GM19467 (cell line): Measurements from ENCODE around the gene ZFAND3.
"Not testable (repeated sequence)": the region's sequence is repeated elsewhere in the genome, so short reads cannot be mapped to it uniquely, and the experiment has no call there.

Experiments
- ATAC-seq: cut with Tn5 transposase; IDR thresholded peaks from one replicate; pipeline ENCODE4 v1.9.1; 2021; ENCODE audit warnings: mild to moderate bottlenecking, moderate library complexity; ENCODE audit not compliant: unreplicated experiment

ZFAND3 gene

DNA sequence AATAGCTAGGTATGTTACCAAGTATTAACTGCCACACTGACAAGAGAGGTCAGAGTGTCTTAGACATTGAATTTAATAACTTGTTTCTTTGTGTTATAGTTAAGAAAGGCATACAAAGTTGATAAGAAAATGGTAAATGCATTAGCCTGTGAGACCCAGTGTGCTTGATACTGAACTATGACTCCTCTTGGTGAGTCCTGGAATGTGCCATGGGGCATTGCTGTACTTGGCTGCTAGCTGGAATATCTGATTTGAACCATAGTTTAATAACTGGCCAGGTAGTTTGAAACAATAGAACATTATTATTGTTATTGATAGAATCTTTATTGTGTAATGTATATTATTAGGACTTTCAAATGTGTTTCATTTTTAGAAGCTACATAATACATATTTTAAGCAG lies 70.0 kb downstream of the ZFAND3 start:
- no peak for ATAC-seq

GRCh38 chr6:37891072-37891471 lies 71.5 kb downstream of the ZFAND3 start:
- ATAC-seq, result no peak

- ATAC-seq, result no peak
Measured at GRCh38 chr6:37893257-37893656, 73.7 kb downstream of the ZFAND3 start.

DNA sequence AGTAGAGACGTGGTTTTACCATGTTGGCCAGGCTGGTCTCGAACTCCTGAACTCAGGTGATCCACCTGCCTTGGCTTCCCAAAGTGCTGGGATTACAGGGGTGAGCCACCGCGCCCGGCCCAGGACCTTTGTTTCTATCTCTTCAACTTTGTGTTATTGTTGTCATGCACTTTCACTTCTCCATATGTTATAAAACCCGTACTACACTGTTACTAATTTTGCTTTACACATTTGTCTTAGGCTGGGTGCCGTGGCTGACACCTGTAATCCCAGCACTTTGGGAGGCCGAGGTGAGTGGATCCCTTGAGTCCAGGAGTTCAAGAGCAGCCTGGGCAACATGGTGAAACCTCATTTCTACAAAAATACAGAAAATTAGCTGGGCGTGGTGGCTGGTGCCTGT lies 74.2 kb downstream of the ZFAND3 start:
- ATAC-seq, result not testable (repeated sequence)

DNA sequence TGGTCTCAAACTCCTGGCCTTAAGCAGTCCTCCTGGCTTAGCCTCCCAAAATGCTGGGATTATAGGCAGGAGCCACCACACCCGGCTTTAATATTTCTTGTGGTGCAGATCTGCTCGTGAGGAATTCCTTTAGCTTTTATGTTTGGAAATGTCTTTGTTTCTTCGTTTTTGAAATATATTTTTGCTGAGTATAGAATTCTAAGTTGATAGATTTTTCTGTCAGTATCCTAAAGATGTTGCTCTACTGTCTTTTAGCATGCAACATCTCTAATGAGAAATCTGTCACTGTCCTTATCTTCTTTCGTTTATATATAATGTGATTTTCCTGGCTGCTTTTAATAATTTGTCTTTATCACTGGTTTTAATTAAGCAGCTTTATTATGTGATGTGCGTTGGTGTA lies 75.1 kb downstream of the ZFAND3 start:
- ATAC-seq, result no peak

- ATAC-seq, result no peak
Measured at GRCh38 chr6:37897321-37897720, 77.8 kb downstream of the ZFAND3 start.

- ATAC-seq, result no peak
Measured at GRCh38 chr6:37897818-37898515, 78.4 kb downstream of the ZFAND3 start.

- no peak for ATAC-seq
Measured at GRCh38 chr6:37903351-37904340, 84.1 kb downstream of the ZFAND3 start.

DNA sequence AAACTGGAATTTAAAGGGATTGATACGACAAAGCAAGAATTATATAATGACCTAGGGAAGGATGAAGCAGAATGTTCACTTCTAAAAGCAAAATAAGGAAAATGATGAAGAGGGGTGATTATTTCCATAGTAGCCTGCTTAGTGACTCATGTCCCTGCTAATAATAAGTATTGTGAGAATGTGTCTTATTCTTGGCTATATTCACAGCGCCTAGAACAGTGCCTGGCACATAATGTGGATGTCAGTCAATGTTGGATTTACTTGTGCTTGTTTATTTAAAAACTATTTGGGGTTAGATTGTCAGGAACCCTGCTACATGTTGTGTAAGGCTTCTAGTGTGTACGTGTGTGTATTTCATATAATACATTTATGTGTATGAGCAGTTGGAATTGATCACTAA lies 85.1 kb downstream of the ZFAND3 start:
- no peak for ATAC-seq

- no peak for ATAC-seq
Measured at GRCh38 chr6:37906121-37906520, 86.6 kb downstream of the ZFAND3 start.

- no peak for ATAC-seq
Measured at GRCh38 chr6:37910998-37911397, 91.5 kb downstream of the ZFAND3 start.

DNA sequence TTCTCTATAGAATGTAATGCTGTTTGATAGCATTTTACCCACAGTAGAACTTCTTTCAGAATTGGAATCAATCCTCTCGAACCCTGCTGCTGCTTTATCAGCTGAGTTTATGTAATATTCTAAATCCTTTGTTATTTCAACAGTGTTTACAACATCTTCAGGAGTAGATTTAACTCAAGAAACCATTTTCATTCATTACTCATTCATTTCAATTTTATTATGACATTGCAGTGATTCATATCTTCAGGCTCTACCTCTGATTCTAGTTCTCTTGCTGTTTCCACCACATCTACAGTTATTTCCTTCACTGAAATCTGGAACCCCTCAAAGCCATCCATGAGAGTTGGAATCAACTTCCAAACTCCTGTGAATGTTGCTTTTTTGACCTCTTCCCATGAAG lies 93.7 kb downstream of the ZFAND3 start:
- ATAC-seq, result no peak

DNA sequence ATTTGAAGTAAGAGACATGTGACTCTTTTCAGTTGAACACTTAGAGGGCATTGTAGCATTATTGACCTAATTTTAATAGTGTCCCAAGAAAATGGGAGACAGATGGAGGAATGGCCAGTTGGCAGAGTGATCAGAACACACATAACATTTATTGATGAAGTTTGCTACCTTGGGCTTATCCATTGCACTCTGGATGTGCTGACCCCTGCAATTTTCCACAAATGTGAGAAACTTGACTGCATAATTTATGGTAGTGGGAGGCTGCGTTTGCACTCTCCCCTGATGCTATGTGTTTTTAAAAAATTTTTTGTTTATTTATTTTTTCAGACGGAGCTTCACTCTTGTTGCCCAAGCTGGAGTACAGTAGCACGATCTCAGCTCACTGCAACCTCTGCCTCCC lies 95.9 kb downstream of the ZFAND3 start:
- ATAC-seq, result no peak

DNA sequence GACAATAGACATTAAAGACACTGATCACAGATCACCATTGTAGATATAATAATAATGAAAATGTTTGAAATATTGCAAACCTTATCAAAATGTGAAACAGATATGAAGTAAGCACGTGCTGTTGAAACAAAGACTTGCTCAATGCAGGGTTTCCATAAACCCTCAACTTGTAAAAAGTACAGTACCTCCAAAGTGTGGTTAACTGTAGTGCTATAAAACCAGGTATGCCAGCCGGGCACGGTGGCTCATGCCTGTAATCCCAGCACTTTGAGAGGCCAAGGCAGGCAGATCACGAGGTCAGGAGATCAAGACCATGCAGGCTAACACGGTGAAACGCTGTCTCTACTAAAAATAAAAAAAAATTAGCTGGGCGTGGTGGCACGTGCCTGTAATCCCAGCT lies 96.6 kb downstream of the ZFAND3 start:
- ATAC-seq, result no peak

GRCh38 chr6:37916675-37917074 lies 97.1 kb downstream of the ZFAND3 start:
- no peak for ATAC-seq

DNA sequence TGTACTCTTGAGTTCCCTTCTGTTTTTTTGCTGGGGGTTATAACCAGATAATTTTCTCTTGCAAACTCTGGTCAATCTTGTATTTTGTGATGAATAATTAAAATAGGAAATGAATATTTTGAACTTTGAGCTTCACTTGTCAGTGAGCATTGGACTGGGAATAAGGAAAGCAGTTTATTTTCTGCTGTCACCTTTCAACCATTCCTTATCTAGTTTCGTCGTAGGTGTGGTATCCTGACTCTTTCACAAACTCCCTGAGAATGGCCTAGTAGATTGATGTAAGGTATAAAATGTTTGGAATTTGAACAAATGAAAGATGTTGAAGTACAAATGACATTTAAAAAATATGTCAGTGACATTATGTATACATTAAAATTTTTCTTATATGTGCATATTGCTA lies 98.0 kb downstream of the ZFAND3 start:
- ATAC-seq, result no peak

DNA sequence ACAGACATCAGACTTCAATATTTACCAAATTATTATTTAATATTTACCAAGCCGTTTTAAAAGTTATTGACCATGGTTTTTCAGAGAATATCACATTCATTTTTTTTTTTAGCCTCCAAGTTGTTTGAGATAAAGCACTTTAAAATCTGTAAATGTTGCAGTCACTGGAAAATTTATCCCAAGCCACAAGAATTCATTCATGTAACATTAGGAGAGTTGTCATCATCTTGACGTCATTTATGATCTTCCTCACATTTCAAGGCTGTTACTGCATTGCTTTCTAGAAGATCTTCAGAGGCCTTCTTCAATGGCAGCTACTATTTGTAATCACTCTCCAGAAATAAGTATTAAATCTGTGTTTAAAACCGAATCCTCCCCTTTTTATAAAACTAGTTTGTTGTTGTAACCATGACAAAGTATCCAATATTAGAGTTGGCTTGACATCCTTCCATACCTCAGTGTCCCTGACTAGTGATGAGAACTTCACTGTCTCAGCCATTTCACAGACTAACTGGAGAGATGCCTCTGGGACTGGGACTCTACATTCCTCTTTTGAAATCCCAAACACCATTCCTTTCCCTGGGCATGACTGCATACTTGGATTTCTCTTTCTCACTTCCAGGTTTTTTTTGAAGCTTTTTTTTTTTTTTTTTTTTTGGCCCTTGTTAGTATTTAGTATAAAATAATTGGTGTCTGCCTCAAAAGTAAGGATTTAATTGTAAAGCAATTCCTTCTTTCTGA lies 100.1 kb downstream of the ZFAND3 start:
- ATAC-seq, result no peak

DNA sequence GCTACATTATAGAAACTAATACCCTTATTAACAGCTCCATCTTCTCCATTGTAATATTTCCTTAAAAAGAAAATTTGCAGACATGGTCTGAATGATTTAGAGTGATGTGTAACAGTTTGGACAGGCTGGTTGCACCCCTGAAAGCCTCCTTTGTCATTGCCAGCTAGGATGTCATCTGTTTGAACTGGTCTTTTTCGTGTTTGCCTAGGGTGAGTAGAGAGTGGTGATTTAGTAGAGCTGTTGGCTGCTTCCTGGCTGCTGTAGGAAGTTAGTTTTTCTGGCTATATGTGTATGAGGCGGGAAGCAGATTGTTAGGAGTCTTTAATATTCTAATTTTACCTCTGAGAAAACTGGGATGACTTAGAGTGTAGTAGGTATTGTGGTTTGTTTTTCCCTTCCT lies 101.1 kb downstream of the ZFAND3 start:
- no peak for ATAC-seq

DNA sequence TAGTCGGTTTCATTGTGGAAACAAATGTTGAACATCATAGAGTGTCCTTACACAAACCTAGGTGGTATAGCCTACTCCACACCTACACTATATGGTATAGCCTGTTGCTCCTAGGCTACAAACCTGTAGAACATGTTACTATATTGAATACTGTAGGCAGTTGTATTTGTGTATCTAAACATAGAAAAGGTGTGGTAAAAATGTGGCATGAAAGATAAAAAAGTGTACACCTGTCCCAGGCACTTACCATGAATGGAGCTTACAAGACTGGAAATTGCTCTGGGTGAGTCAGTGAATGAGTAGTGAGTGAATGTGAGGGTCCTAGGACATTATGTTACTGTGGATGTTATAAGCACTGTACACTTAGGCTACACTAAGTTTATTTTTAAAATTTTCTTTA lies 103.0 kb downstream of the ZFAND3 start:
- no peak for ATAC-seq

GRCh38 chr6:37923514-37923913 lies 104.0 kb downstream of the ZFAND3 start:
- no peak for ATAC-seq

DNA sequence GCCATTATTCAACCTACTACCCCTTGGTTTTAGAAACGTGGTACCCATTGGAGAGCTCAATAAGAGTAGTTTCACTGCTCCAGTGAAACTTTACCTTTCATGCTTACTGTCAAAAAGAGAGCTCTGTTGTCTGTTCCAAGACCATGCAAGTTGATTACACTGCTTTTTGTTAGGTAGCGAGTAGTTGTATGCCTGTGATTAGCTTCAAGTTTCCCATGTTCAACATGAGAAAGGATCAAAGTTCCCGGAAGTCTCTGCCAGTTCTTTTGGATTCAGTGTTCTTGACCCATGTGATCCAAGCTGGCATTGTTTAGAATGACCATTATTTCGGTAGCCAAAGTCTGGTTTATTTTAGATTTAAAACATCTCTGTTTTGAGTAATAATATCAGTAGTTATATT lies 107.1 kb downstream of the ZFAND3 start:
- no peak for ATAC-seq
